Activated T-helper 1 cell treated with Interleukin-2 at 50 U/mL for 16 hours (primary cell): Measurements from ENCODE around the gene SRGAP2C.
"Not testable (repeated sequence)": the region's sequence is repeated elsewhere in the genome, so short reads cannot be mapped to it uniquely, and the experiment has no call there.

ENCODE experiments used
- DNase-seq: peaks from one replicate; pipeline ENCODE4 v3.0.0-alpha.2; 2020; ENCODE audit warnings: low read depth

SRGAP2C gene

DNA sequence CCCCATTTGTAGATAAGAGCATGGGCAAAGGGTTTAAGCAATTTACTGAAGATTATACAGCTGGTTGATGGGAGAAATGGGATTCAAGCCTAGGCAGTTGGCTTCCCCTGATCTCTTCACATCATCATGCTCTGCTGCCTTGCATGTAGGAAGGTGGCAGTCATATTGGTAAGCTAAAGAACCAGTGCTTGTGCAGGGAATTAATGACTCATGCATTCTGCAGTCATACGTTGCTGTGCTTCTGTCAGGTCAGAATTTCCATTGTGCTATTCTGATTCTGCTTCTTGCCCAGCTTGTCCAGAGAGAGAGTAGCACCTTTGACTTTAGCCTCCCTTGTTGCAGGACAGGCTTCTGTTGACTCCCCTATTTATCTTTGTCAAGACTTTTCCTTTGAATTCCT, 153.2 kb downstream of the SRGAP2C start:
- not testable (repeated sequence) for DNase-seq

DNA sequence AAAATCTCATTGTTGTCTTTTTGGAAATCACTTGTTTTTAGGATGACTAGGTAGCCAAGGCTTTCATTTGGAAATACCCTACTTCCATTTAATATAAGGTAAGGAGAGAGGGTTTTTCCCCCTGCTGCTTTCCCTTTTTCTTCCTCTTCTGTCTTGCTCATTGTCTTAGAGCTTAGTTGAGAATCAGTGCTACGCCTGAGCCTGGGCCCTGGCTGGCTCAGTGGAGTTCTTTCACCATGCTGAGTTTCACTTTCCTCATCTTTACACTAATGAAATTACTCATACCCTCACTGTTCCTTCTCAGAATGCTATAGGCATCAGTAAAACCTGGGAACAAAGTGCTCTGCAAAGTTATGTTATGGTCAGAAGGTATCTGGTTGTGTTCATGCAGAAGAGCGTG, 154.8 kb downstream of the SRGAP2C start:
- DNase-seq = not testable (repeated sequence)

DNA sequence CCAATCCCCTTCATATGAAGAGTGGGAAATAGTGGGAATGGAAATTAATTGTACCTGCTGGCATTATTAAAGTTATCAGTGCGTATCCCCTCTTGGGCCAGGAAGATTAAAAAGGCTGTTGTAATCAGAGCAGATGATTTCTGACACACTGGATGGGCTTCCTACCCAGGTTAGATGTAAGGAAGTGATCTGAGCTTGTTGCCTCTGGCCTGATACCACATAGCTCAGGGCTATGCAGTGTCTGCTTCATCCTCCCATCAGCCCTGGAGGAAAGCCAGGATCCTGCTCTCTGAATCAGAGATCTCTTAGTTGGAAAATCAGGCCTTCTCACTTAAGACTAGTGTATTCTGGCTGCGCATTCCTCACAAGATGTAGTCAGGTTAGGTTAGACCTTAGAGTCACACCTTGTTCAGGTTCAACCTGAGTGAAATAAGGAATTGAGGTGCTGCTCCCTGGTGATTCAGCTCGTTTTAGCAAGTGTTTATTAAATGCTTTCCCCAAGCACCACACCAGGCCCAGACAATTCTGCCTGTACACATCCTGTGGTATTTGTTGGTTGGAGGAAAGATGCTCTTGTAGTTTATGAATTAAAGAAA, 158.6 kb downstream of the SRGAP2C start:
- DNase-seq = not testable (repeated sequence)

DNA sequence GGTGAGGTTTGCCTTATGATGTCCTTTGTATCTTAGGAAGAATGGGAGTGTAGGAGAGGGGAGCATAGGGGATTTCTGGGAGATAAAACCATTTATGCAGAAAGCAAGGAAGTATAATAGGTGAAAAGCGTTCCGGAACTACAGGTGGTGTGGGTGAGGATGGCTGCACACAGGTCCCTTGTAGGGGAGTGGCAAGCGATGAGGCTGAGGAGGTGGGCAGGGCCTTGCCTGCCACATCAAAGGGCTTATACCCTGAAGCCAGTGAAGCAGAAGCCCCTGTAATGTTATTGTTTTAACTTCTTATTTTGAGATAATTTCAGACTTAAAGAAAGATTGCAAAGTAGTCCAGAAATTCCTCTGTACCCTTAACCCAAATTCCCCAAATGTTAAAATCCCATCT, 159.6 kb downstream of the SRGAP2C start:
- not testable (repeated sequence) for DNase-seq

DNA sequence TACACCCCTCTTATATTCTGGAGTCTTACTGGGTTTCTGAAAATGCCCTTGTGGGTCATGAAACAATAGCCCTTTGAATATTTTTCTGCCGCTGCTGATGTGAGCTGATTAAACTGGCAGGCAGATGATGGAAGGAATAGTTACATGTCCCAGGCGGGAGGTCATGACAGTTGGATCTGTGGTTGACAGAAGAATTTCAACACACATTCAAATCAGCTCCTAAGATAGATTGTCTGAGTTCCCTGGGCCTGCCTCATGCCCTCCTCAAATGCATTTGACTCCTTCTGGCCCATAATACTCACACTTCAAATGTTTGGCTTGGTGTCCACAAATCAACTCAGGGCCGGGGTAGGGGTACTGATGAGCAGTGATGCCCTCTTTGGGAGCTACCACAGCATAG, 161.9 kb downstream of the SRGAP2C start:
- DNase-seq = not testable (repeated sequence)

DNA sequence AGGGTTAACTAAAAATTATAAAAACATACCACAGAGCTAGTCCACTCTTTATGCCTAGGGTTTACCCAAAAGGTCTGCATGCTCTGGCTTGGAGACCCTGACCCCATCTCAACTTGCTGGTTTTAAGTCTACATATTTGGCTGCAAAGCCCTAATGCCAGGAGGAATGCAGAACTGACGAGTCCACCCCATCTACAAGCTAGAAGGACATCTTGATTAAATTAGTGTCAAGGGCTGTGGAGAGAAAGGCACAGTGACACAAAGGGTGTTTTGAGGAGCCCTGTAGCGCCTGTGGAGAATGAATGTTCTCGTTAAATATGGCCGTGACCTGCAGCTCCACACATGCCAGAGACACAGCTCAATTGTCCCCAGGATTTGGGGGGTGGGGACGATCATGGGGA, 162.7 kb downstream of the SRGAP2C start:
- not testable (repeated sequence) for DNase-seq

DNA sequence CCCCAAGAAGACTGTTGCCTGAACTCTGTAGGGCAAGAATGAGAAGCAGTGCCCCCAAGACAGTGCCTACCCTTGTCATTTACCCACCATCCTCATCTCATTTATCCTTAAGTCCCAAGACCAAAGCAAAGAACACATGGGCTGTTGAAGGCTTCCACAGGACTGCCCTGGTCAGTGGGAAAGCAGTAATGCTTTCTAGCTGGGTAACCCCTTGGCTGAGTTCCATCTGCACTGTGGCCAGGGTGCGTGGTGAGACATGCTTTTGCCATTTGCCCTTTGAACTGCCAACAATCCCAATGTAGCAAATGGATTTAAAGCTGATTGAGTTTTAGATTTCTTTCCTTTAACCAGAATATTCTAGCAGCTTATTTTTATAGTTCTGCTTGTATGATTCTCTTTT, 163.3 kb downstream of the SRGAP2C start:
- not testable (repeated sequence) for DNase-seq

DNA sequence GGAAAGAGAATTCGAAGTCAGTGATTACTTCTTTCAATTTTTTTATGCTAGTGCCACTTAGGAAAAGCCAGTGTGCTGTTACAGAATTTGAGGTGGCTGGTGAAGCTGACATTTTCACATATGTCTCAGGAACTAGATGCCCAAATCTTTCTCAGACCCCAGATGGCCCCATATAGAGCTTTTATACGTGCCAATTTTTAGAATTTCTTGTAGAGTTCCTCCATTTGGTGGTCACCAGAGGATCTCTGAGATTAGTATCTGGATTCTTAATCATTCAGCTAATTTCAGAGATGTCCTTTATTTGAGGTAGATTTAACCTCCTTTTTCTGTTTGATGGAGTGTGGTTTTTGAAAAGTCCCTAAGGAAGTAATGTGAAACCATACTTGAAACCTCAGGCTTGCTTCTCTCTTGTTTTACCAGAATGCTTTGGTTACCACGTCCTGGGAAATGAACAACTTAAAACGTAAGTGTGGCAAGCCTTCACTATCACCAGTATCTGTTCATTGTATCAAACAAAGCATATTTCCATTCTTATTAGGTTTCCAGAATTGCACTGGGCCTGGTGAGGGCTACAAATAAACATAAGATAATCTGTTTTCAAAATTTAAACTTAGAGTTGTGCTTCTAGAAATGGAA, 164.7 kb downstream of the SRGAP2C start:
- DNase-seq = not testable (repeated sequence)

DNA sequence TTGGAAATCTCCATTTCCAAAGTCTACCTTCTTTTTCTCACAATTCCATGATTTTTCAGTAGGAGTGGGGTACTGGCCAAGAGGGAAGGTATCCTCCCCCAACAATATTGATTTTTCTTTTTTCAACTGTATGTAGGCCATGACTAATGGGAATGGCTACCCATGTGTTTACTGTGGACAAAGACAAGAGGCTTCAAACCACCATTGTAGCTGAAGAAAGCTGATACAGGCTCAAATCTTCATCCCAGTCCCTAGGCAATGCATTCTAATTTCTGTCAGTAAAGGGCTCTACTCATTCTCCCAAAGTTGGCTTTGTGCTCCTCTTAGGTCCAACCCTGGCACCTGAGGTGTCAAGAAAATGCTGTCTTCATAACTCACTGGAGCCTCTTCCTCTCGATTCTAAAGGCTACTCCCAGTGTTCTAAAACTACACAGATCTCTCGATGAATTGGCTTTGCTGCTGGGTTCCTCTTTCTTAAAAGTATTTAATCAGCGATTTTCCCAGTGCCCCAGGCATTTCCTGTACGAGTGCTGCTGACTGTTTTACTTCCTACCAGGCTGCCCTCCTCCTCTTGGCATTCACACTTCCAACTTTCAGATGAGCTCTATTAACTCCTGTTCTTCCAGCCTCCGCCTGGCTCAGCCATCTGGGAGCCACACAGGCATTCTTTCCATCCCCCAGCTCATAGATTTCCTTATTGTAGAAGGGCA, 171.1 kb downstream of the SRGAP2C start:
- not testable (repeated sequence) for DNase-seq

DNA sequence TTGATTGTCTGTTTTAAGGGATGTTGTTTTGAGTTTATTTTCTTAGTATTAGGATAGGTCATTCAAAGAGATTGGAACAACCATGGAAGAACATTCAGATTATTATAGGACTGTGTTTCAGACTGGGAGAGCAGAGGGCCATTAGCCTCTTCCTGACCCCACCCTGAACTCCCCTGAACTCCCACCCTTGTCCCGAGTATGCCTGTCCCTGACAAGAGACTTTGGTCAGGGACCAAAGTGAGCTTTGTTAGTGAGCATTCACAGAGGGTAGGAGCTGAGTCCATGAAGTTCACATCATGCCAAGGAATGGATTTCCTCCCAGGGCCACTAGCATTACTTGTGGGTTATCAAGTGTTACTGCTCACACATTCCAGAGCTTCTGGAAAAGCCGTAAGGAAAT, 172.0 kb downstream of the SRGAP2C start:
- DNase-seq = not testable (repeated sequence)

DNA sequence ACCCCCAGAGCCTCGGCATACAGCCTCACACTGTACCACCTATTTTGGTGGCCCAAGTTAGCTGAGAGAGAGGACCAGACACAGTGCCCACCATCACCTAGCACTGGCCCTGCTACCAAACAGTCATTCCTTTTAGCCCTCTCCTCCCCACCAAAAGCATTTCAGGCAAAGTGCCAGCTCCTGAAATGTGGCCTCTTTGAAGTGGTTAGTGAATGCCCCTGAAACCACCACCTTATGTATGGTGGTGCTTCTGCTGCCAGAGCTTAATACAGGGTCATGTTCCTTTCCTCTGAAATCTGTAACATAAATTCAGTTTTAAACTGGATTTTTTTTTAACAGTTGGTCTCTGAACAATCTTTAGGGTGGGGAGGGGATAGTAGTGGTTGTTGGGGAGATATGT, 175.8 kb downstream of the SRGAP2C start:
- not testable (repeated sequence) for DNase-seq

DNA sequence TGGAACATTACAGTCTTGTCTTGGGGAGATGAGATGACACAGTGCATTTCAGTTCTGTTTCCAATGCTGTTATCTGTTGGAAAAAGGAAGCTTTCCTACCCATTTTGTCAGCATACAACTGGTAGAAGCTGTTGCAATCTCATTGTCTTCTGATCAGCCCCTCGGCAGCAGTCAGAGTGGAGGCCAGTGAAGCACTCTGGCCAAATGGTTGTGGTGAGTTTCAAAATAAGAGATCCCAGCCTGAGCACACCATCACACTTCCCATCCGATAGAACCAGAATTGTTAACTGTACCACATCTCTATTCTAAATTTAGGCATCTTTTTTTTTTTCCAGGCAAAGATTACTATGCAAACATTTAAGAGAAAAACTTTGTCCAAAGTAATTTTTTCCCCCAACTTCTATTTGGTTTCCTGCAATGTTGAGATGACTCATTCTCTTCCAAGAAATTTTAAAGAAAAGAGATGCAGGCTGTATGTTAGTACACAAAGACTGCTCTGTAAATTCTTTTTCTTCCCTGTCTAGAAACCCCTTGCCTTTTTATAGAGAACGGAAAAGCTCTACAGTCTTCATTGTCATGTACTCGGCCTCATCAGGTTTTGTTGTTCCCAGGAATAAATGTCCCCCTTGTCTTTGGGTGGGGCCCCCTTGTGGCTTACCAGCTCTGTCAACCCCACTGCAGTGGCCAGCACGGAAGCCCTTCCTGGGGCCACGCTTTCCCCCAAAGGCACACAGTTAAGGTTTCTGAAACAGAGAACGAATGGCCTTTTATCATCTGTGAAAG, 176.9 kb downstream of the SRGAP2C start:
- not testable (repeated sequence) for DNase-seq

DNA sequence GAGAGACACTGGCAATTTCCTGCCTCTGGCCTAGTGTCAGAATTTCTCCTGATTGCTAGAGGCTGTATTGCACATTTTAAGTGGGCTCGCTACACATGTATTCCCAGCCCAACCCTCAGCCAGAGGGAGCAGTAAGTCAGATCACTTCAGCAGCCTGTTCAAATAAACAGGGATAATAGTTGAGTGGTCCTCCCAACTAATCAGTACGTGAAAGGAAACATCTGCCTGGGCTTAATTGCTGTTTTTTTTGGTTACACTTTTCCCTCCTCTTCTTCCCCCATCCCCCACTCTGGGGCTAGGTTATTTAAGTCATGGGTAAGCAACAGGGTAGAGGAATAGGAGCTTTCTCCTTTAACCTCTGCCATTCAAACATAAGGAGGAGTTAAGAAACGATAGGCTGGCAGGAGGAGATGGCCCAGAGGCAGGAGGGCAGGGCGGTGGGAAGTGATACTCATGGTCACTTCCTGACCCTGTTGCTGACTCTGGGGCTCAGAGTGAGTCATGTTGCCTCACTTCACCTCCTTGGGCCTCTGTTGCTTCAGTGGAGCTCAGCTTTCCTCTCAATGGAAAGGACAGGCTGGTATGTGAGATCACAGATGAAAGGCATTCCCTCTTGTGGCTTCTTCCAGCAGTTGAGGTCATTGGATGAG, 177.6 kb downstream of the SRGAP2C start:
- not testable (repeated sequence) for DNase-seq

DNA sequence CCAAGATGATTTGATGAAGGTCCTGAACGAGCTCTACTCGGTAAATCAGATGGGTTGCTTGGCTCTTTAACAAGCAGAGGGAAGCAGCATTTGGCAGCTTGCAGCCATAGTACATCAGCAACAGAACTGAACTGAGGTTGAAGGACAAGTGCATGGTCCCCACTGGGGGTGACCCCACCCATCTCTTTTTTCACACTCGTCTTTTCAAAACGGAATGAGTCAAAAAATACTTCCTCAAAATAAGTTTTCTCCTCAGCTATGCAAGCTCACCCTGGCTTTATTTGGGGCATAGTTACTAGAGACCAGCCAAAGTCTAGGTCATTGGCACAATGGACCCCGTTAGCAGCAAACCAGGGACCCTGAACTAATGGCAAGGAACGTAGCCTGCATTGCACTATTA, 180.5 kb downstream of the SRGAP2C start:
- not testable (repeated sequence) for DNase-seq

DNA sequence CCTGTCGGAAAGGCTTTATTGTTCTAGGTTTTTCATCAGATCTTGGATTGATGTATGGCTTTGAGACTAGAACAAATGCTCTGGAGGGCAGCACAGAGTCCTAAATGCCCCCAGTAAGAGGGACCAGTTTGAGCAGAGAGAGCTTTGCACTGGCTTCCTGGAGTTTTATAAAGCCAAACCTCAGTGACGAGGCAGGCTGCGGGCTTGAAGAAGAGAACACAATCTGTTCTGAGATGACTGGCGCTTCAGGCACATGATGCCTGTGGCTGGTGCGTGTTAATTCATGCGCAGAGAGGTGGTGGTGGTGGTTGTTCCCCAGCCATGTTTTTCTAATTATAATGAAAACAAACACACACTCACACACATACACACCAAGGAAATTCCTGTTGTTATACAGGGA, 180.9 kb downstream of the SRGAP2C start:
- peak; percentile 10 for DNase-seq

DNA sequence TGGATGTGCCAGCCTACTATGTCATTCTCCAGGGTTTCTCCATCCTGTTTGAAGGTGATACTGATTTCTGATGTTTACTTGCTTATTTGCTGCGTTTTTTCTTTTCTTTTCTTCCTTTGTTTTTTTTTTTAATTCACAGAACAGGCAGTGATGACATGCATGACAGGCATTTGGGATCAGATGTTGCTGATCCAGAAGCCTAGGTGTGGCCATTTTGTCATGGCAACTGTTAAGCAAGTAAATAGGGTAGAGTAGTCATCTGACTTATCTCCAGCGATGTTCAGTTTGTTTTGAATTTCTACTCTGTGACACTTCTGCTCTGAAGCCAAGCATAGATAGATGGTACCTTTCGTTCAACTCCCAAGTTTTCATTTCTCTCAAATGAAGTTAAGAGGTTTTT, 181.4 kb downstream of the SRGAP2C start:
- not testable (repeated sequence) for DNase-seq

DNA sequence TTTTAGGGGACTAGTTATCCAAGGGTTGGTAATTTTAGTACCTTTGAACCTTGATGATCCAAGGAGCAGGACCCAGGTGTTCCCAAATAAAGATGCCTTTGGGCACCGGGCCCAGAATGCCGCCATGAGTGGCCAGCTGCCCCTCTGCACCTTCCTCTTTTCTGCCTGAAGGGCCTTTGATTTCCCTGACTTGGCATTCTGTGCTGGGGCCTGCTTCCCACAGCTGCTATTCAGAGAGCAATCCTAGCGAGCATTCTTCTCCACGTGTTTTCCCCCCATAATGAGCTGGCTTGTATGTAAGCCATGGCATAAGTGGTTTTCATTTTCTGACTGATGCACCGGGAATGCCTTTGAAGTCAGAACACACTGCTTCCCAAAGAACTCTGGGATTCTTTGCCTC, 184.1 kb downstream of the SRGAP2C start:
- DNase-seq = not testable (repeated sequence)

DNA sequence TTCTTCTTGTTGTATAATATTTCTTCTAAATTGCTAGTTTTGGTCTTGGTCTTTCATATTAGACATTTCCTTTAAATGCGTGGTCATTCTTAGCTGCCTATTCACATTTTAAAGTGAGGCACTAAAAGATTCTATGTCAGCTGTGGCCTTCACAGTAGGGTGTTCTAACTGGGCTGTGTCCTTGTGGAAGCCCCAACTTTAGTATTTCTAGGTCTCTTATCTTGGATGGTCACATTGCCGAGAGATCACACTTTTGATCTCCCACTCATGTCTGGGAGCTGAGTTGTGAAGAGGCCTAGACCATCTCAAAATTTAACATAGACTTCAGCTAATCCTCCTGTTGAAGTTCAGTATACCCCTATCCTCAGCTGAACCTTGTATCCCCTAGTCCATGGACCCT, 185.2 kb downstream of the SRGAP2C start:
- not testable (repeated sequence) for DNase-seq

DNA sequence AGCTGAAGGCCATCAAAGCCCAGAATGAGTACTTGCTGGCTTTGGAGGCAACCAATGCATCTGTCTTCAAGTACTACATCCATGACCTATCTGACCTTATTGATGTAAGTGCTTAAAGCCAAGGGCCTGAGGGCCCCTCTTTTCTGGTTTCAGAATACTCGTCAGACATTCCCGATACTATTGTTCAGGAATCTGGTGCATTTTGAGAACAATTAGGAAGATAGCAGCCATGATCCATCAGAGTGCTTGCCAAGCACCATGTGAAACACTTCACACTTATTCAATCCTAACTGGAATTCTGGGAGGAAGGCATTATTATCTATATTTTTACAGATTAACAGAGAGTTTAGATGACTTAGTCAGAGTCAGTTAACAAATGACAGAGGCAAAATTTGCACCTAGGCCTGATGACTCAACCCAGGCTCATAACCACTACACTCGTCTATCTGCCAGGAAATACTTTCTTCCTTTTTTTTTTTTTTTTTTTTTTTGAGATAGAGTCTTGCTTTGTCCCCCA, 190.1 kb downstream of the SRGAP2C start:
- not testable (repeated sequence) for DNase-seq

DNA sequence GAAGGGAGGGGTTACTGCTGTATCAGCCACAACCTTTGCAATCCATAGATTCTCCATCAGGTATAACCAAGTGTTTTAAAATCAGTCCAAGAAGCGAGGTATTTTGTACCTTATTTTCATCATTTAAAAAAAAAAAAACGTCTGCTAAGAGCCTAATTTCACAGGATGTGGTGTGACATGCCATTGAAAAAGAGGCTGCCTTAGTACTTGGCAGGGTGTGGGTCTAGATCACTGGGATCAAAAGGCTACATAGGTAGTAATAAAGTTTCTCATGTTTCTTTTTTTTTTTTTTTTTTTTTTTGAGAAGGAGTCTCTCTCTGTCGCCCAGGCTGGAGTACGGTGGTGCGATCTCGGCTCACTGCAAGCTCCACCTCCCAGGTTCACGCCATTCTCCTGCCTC, 192.2 kb downstream of the SRGAP2C start:
- not testable (repeated sequence) for DNase-seq

DNA sequence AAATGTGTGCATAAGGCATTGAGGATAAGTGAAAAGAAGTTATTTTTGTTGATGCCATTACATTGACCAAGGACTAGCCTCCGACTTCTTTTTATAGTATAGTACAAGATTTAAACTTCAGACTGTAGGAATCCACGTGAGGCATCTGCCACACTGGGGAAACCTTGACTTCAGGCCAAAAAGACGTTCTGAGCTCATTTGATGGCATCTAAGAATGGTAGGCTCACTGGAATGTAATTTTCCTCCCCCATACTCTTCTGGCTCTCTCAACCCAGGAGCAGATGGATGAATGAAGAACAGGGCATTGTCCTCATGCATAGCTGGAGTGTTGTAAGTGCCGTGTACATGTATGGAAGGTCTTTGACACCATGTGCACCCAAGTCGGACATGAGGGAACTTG, 194.0 kb downstream of the SRGAP2C start:
- not testable (repeated sequence) for DNase-seq

DNA sequence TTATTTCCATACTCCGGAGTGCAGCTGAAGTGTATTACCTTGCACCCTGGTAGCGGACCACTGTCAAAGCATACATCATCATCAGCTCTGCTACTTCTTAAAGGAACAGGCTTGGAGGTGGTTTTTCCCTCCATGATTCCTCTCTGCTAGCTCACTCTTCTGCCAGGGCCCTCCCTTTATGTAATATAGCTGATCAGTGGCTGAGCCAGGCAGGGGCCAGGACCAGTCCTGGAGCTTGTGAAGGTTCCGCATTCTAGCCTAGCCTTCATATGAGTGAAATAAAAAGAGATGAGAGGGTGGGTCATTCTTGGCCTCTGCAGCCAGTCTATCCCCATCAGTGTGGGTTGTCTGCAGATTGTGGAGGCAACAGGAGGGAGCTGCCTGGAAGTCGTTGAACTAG, 200.0 kb downstream of the SRGAP2C start:
- DNase-seq = not testable (repeated sequence)
